SW480 (cell line): ENCODE data around the gene GPER1.
"Not testable (repeated sequence)": the region's sequence is repeated elsewhere in the genome, so short reads cannot be mapped to it uniquely, and the experiment has no call there.

Source experiments
- DNase-seq: peaks from one replicate; pipeline ENCODE4 v3.0.0-alpha.2; 2016; ENCODE audit warnings: low spot score

The GPER1 gene

GRCh38 chr7:1070544-1071011 is 17.3 kb upstream of the GPER1 start:
- no peak for DNase-seq

- no peak for DNase-seq
These were observed 16.1 kb upstream of the GPER1 start for GRCh38 chr7:1071731-1072254.

- no peak for DNase-seq
These were observed 14.6 kb upstream of the GPER1 start for GRCh38 chr7:1073142-1073977.

DNA sequence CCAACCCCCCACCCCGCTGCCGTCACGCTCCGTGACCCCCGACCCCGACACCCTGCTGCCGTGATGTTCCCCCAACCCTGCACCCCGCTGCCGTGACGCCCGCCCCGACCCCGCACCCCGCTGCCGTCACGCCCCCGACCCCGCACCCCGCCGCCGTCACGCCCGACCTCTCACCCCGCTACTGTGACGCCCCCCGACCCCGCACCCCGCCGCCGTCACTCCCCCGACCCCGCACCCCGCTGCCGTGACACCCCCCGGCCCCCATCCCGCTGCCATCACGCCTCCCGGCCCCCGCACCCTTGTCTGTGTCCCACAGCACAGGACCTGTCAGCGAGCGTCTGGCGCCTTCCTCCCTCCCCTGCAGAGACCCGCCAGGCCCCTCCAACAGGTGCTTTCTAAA is 13.9 kb upstream of the GPER1 start:
- DNase-seq = not testable (repeated sequence)

DNA sequence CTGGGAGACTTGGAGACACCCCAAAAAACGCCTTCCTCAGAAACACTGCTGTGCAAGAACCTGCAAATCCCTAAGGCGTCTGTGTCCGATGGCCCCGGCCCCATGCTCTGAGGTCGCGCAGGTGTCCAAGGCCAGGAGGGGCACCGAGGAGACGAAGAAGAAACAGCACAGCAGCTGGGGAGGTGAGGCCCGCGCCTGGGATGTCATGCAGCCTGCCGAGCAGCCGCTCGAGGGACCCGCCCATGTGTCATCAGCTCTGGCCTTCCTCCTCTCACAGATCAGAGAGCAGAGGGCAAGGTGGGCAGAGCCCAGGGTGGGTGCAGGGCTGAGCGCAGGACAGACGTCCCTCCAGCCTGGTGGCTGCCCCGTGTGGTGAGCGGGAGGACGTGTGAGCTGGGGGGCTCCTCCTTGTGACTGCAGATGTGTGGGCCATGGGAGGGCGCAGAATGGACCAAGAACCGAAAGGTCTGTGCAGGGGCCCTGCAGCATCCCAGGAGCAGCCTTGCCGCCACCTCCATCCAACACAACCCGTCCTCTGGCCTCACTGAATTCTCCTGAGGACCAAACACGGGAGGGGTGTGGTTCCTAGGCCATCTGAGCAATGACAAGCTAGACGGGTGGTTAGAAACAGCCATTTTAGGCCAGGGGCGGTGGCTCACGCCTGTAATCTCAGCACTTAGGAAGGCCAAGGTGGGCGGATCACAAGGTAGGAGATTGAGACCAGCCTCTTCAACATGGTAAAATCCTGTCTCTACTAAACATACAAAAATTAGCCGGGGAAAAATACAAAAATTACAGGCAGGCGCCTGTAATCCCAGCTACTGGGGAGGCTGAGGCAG is 13.1 kb upstream of the GPER1 start:
- no peak for DNase-seq

GRCh38 chr7:1076184-1077072 is 11.5 kb upstream of the GPER1 start:
- no peak for DNase-seq

- DNase-seq = no peak
These were observed 9.4 kb upstream of the GPER1 start for GRCh38 chr7:1078519-1078918.

DNA sequence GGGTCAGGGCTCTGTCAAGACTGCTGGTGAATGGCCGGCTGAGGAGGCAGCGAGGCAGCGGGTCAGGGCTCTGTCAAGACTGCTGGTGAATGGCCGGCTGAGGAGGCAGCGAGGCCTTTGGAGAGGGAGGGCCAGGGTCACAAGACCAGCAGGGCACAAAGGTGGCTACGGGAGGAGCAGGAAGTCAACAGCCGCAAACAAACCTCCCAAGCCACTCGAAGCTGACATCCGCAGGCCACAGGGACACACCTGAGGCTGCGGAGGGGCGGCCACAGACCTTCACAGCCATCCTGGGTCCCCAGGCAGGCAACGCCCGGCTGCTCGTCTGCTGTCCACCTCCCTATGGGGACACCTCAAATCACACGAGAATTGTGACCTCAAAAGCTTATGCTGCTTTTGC is 8.9 kb upstream of the GPER1 start:
- DNase-seq = no peak

GRCh38 chr7:1079546-1079945 is 8.4 kb upstream of the GPER1 start:
- no peak for DNase-seq

- DNase-seq = no peak
These were observed 7.5 kb upstream of the GPER1 start for GRCh38 chr7:1080252-1080920.

DNA sequence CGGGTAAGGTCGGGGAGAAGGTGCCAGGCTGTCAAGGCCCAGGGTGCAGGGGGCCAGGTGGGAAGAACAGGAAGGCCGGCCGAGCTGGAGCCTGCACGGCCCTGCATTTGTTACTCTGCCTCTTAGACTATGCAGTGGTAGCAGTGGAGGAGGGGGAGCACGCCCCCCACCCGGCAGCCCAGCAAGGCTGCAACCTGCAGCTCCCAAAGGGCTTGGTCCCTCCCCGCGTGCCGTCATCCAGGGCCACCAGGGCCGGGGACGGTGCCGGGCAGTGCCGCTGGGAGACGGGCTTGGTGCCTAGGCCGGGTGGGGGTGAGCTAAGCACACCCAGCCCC is 7.0 kb upstream of the GPER1 start:
- no peak for DNase-seq

- DNase-seq = no peak
These were observed 6.6 kb upstream of the GPER1 start for GRCh38 chr7:1081336-1081735.

DNA sequence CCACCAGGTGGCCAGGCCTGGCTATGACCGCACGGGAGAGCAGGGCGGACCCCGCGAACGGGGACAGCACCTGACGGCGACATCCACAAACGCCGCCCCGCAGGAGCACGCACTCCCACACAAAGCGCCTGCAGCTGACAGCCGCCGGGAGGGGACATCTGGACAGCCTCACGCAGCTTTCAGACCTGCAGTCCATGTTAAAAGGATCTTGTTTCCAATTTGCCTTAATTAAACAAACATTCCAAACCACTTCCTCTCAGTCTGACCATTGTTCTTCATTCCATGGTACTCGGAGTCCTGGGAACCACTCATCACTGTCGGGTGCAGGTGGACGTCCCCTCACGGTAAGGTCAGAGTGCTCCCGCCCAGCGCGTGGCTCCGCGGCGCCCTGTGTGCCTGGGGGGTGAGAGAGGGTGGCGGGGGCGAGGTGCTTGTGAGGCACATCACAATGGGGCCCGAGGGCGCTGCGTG is 5.9 kb upstream of the GPER1 start:
- DNase-seq = peak; percentile 91

GRCh38 chr7:1083729-1084657 is 3.9 kb upstream of the GPER1 start:
- DNase-seq = peak; percentile 74

DNA sequence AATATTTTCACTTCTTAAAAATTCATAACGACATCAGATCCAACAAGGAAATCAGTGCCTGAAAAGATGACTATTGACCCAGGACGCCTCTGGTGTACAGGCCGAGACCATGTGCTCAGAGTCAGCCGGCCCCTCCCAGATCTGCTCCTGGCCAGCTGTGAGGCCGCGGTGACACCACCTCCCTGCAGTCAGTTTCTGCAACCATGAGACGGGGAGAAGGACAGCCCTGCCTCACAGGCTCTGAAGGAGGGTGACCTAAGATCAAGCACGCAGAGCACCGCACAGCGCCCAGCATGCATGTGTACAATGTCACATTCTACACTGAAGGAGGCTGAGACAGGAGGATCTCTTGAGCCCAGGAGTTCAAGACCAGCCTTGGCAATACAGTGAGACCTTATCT is 2.6 kb upstream of the GPER1 start:
- DNase-seq = no peak

DNA sequence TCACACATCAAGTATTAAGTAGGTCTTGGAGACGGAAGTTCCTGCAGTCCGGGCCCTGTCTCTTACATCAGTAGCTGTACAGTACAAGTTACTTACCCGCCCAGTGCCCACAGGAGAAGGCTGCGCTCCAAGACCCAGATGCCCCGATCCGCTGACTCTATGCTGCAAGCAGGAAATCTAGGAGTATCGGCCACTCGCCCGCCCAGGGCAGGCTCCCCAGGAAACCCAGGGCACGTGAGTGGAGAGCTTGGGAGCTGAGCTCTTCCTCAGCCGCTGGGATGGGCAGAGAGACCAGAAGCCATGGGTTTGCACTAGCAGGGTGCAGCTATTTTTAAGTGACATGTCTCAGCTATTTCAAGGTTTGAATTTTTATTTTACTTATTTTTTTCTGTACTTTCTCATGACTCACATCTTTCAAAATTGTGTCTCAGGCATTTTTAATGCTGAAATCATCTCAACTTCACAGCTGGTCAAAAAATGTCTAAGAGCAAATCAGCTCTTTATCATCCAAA is 1.9 kb upstream of the GPER1 start:
- no peak for DNase-seq

GRCh38 chr7:1086588-1087464 is 1.1 kb upstream of the GPER1 start:
- DNase-seq = peak; percentile 81

GRCh38 chr7:1087465-1087814 is 473 bp upstream of the GPER1 start:
- no peak for DNase-seq

GRCh38 chr7:1090236-1090635 is 2.3 kb downstream of the GPER1 start:
- no peak for DNase-seq
